Measurements from ENCODE around the gene APOA4.
"Not testable (repeated sequence)": the region's sequence is repeated elsewhere in the genome, so short reads cannot be mapped to it uniquely, and the experiment has no call there.

APOA4 gene

DNA sequence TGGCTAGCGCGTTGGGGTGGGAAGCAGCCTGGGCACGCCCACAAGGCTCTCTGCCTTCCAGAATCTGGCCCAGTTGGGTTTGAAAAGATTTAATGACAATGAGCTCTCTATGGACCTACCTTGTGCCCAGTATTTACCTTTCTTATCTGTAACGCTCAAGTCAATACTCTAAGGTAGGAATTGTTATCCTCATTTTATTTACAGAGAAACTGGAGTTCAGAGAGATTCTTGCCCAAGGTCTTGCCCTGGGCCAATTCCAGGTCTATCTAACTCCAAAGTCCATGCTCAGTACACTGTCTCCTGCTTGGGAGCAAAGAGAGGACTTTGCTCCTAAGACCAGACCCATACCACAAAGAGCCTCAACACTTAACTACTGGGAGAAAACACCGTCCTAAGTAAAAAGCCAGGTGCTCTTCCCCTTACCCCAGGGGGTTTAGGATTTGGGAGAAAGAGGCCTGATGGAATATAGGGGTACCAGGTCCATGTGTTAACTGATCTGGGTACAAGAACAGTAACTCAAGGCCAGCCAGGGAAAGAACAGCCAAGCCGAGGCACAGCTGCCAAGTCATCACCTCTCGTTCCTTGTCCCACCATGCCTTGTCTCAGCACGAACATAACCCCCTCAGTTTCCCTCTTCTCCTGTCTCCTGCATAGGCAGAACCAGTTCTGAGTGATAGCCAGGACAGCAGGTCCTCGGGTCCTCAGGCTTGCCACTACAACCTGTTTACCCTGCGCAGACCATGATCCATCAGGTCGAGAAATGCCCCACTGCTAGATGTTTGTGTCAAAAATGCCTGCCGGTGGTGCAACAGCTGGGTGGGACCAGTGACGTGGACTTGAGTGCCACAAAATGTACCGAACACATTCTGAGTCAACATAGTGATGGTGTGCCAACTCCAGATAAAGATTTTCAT lies 14.6 kb downstream of the APOA4 start:
- no peak overlapping the region for H3K4me3 ChIP-seq (replicated peaks; ENCODE audit: low read depth, low read length)
- TF ChIP-seq, protein P1, sequence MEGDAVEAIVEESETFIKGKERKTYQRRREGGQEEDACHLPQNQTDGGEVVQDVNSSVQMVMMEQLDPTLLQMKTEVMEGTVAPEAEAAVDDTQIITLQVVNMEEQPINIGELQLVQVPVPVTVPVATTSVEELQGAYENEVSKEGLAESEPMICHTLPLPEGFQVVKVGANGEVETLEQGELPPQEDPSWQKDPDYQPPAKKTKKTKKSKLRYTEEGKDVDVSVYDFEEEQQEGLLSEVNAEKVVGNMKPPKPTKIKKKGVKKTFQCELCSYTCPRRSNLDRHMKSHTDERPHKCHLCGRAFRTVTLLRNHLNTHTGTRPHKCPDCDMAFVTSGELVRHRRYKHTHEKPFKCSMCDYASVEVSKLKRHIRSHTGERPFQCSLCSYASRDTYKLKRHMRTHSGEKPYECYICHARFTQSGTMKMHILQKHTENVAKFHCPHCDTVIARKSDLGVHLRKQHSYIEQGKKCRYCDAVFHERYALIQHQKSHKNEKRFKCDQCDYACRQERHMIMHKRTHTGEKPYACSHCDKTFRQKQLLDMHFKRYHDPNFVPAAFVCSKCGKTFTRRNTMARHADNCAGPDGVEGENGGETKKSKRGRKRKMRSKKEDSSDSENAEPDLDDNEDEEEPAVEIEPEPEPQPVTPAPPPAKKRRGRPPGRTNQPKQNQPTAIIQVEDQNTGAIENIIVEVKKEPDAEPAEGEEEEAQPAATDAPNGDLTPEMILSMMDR (IDR thresholded peaks at IDR 0.05; ENCODE audit: low read depth, low read length, missing control alignments): no peak
- no peak for DNase-seq (ENCODE audit: extremely low read depth, low read depth)

DNA sequence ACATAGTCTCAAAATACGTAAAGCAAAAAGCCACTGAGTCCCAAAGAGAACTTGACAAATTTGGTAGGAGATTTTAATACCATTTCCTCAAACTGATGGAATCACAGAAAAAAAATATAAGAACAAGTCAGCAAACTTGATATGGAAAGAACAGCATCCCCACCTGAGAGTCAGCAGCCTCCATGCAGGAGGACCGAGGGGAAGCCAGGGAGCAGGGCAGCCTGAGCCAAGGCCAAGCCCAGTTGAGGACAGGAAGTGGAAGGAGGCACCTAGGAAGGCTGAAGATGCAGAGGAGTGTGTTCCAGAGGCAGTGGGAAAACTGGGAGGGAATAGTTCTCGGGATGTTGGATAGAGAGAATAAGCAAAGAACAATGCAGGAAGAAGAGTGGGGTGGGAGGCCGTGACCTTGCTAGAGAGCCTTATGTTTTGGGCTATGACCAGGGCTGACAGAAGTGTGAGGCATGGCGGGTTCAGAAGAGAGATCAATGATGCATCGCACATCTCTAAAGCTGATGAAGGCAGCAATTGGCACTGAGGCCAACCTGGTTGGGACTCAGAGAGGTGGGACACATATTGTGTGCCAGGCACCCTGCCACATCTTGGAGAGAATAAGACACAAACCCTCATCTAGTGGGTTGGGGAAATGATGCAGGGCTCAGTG lies 15.4 kb downstream of the APOA4 start:
- TF ChIP-seq, protein P1 (IDR thresholded peaks at IDR 0.05; ENCODE audit: low read depth, low read length, missing control alignments): no peak
- DNase-seq (ENCODE audit: extremely low read depth, low read depth): no peak
- no peak overlapping the region for H3K4me3 ChIP-seq (replicated peaks; ENCODE audit: low read depth, low read length)

DNA sequence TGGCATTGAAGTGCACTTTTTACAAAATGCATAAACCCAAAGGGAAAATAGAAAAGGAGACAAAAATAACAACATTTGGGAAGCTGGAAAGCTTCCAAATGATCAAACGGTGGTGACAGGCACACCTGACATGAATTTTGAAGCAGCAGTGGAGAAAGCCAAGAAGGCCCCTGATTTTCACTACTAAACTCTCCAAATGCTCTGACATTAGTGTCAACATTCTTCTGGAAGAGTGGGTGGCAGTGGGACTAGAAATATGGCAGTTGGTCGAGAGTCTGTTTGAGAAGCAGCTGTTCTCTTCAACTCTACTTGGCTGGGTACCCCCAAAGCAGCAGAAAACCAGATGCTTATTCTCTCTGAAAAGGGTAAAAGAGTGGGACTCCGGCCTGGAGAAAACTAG lies 19.1 kb downstream of the APOA4 start:
- H3K4me3 ChIP-seq (replicated peaks; ENCODE audit: low read depth, low read length): no peak overlapping the region
- TF ChIP-seq, protein P1 (IDR thresholded peaks at IDR 0.05; ENCODE audit: low read depth, low read length, missing control alignments): no peak
- no peak for DNase-seq (ENCODE audit: extremely low read depth, low read depth)

DNA sequence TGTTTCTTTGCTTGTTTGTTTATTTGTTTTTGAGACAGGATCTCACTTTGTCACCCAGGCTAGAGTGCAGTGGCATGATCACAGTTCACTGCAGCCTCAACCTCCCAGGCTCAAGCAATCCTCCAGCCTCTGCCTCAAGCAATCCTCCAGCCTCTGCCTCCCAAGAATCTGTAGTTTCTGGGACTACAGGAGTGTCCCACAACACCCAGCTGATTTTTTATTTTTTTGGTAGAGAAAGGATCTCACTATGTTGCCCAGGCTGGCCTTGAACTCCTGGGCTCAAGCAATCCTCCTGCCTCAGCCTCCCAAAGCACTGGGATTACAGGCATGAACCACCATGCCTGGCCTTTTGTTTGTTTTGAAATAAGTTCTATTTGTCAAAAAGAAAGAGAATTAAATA lies 21.4 kb downstream of the APOA4 start:
- DNase-seq (ENCODE audit: extremely low read depth, low read depth); H3K4me3 ChIP-seq (replicated peaks; ENCODE audit: low read depth, low read length): not testable (repeated sequence)

DNA sequence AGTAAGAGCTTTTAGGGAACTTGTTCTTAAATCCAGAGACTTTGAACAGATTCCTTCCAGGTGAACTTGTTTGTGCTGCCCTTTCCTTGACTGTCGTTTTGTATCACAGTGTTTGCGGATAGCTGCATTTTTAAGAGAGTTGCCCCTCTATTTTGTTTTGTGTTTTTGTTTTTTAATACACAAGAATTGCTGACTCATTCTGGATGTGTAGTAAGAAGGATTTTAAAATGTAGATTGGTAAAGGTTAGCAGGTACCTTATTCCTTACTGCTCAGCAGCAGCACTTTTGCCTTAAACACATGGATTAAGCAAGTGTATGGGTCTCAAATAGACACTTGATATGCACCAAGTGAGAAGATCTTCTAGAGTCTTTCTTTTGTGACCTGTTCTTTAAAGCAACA lies 22.5 kb downstream of the APOA4 start:
- DNase-seq (ENCODE audit: extremely low read depth, low read depth): no peak
- TF ChIP-seq, protein P1 (IDR thresholded peaks at IDR 0.05; ENCODE audit: low read depth, low read length, missing control alignments): no peak
- no peak overlapping the region for H3K4me3 ChIP-seq (replicated peaks; ENCODE audit: low read depth, low read length)

DNA sequence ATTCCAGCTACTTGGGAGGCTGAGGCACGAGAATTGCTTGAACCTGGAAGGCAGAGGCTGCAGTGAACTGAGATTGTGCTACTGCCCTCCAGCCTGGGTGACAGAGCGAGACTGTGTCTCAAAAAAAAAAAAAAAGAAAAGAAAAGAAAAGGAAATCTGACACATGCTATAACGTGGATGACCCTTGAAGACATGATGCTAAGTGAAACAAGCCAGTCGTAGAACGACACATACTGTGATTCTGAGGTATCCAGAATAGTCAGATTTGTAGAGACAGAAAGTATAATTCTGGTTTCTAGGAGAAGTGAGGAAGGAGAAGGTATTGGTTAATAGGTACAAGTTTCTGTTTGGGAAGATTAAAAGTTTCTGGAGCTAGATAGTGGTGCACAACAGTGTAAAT lies 24.7 kb downstream of the APOA4 start:
- no peak for DNase-seq (ENCODE audit: extremely low read depth, low read depth)
- TF ChIP-seq, protein P1 (IDR thresholded peaks at IDR 0.05; ENCODE audit: low read depth, low read length, missing control alignments): no peak
- H3K4me3 ChIP-seq (replicated peaks; ENCODE audit: low read depth, low read length): no peak overlapping the region

DNA sequence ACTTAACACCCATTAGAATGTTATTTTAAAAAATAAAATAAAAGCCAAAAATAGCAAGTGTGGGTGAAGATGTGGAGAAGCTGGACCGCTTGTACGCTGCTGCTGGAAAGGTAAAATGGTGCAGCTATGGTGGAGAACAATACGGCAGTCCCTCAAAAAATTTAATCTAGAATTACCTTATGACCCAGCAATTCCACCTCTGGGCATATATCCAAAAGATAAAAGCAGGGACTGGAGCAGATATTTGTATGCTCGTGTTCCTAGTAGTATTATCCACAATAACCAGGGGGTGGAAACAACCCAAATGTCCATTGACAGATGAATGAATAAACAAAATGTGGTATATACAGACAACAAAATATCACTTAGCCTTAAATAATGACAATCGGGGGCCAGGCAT lies 25.3 kb downstream of the APOA4 start:
- TF ChIP-seq, protein P1 (IDR thresholded peaks at IDR 0.05; ENCODE audit: low read depth, low read length, missing control alignments): no peak
- H3K4me3 ChIP-seq (replicated peaks; ENCODE audit: low read depth, low read length): no peak overlapping the region
- no peak for DNase-seq (ENCODE audit: extremely low read depth, low read depth)

All from HFF-Myc (cell line).